A172 (cell line): ENCODE measurements around the gene DUS2. TPM values are rescaled to one million over a fixed set of nuclear protein-coding genes. Genes with fewer than 3 reads are reported as not detected.
"Not testable (repeated sequence)": the region's sequence is repeated elsewhere in the genome, so short reads cannot be mapped to it uniquely, and the experiment has no call there.

Experiments used
- DNase-seq: peaks from one replicate; pipeline ENCODE4 v3.0.0-alpha.2; 2015; ENCODE audit warnings: low spot score
- total RNA-seq: library from RNA; depleted of rRNA; stranded (reverse); fragments of >200 nt; shearing (Covaris generic); gene quantifications from 2 replicates; pipeline ENCODE4 v1.2.3, GENCODE V29; 2014

The DUS2 gene
- total RNA-seq, 1 experiment from 2014 or later = 12.9 TPM

DNA sequence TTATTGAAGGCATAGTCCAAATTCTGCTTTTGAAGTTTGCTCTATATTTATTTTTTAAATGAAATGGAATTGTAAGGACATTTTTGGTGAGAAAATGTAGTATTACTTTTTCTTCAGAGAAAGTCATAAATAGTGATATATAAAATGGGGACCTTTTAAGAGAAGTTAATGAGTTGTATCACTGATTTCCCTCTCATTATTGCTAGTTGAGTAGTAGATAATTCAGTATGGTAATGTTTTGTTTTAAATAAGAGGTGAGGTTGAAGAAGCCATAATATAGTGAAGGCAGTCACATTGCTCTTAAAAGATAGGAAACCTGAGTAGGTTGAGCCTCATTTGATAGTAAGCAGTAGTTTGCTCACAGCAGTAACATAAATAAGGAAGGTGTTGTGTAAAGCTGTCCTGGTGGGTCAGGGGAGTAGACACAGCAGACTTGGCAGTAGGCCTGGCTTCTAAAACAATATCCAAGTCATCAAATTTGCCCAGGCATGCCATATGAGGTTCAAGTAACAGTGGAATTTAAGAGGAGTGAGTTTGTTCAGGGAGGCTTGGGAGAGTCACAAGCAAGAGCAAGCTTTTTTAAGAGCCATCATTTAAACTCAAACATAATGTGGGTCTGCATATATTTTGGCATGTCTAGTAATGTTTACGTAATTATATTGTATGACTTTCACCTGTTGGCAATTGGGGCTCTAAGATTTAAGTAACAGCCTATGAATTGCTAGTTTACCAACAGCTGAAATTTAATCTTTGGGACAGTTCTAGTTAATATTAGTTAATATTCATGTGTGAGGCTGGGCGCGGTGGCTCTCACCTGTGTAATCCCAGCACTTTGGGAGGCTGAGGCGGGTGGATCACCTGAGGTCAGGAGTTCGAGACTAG, 68.5 kb downstream of the DUS2 start:
- DNase-seq = no peak

- not testable (repeated sequence) for DNase-seq
Observed at GRCh38 chr16:68092275-68092674, 69.2 kb downstream of the DUS2 start.

- peak; percentile 1 for DNase-seq
Observed at GRCh38 chr16:68093816-68094613, 70.9 kb downstream of the DUS2 start.

DNA sequence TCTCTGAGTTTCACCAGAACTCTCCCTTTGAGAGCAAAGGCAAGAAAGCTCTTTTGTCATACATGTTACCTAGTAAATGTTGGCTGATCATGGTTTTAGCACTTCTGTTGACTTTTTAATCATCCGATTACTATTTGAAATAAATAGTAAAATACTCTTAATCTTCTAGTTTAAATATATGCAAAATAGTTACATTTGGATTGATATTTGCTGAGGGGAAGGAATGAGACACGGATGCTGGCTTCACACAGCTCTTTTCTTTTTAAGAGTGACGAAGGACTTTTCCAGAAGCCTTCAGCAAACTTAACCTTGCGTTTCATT, 71.5 kb downstream of the DUS2 start:
- DNase-seq = no peak

- DNase-seq = no peak
Observed at GRCh38 chr16:68096491-68096890, 73.4 kb downstream of the DUS2 start.

- DNase-seq = no peak
Observed at GRCh38 chr16:68097088-68097487, 74.0 kb downstream of the DUS2 start.

- no peak for DNase-seq
Observed at GRCh38 chr16:68097895-68098294, 74.8 kb downstream of the DUS2 start.

- DNase-seq = no peak
Observed at GRCh38 chr16:68100488-68100887, 77.4 kb downstream of the DUS2 start.

- no peak for DNase-seq
Observed at GRCh38 chr16:68105611-68106010, 82.5 kb downstream of the DUS2 start.

DNA sequence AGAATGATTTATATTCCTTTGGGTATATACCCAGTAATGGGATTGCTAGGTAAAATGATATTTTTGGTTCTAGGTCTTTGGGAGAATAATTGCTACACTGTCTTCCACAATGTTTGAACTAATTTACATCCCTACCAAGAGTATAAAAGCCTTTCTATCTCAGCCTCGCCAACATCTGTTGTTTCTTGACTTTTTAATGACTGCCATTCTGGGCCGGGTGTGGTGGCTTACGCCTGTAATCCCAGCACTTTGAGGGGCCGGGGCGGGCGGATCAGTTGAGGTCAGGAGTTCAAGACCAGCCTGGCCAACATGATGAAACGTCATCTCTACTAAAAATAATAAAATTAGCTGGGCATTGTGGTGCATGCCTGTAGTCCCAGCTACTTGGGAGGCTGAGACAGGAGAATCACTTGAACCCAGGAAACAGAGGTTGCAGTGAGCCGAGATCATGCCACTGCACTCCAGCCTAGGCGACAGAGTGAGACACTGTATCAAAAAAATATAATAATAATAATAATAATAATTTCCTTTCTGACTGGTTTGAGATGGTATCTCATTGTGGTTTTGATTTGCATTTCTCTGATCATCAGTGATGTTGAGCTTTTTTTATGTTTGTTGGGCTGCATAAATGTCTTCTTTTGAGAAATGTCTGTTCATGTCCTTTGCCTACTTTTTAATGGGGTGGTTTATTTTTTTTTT, 84.3 kb downstream of the DUS2 start:
- not testable (repeated sequence) for DNase-seq

DNA sequence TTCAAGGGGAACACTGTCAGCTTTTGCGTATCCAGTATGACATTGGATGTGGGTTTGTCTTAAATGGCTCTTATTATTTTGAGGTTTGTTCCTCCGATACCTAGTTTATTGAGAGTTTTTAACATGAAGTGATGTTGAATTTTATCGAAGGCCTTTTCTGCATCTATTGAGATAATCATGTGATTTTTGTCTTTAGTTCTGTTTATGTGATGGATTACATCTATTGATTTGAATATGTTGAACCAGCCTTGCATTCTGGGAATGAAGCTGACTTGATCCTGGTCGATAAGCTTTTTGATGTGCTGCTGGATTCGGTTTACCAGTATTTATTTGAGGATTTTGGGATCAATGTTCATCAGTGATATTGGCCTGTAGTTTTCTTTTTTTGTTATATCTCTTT, 86.1 kb downstream of the DUS2 start:
- DNase-seq = not testable (repeated sequence)

DNA sequence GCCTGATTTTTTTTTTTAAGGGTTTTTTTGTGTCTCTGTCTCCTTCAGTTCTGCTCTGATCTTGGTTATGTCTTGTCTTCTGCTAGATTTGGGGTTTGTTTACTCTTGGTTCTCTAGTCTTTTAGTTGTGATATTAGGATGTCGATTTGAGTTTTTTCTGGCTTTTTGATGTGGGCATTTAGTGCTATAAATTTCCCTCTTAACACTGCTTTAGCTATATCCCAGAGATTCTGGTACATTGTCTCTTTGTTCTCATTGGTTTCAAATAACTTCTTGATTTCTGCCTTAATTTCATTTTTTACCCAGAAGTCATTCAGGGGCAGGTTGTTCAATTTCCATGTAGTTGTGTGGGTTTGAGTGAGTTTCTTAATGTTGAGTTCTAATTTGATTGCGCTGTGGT, 87.5 kb downstream of the DUS2 start:
- DNase-seq = not testable (repeated sequence)

DNA sequence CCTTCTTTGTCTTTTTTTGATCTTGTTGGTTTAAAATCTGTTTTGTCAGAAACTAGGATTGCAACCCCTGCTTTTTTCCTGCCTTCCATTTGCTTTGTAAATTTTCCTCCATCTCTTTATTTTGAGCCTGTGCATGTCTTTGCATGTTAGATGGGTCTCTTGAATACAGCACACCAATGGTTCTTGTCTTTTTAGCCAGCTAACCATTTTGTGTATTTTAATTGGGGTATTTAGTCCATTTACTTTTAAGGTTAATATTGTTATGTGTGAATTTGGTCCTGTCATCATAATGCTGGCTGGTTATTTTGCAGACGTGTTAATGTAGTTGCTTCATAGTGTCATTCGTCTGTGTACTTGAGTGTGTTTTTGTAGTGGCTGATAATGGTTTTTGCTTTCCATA, 88.3 kb downstream of the DUS2 start:
- DNase-seq = no peak

DNA sequence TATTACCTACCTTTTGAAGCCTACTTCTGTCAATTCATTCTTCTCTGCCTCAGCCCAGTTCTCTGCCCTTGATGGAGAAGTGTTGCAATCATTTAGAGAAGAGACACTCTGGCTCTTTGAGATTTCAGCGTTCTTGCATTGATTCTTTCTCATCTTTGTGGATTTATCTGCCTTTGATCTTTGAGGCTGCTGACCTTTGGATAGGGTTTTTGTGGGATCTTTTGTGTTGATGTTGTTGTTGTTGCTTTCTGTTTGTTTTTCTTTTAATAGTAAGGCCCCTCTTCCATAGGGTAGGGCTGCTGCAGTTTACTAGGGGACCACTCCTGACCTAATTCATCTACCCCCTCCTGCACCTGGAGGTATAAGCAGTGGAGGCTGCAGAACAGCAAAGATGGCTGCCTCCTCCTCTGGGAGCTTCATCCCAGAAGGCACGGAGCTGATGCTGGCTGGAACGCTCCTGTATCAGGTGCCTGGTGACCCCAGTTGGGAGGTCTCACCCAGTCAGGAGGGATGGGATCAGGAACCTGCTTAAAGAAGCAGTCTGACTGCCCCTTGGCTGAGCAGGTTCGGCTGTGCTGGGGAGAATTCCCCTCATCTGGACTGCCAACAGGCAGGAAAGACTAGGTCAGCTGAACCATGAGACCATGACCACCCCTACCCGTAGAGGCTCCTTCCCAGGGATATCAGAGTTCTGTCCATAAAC, 90.1 kb downstream of the DUS2 start:
- no peak for DNase-seq

DNA sequence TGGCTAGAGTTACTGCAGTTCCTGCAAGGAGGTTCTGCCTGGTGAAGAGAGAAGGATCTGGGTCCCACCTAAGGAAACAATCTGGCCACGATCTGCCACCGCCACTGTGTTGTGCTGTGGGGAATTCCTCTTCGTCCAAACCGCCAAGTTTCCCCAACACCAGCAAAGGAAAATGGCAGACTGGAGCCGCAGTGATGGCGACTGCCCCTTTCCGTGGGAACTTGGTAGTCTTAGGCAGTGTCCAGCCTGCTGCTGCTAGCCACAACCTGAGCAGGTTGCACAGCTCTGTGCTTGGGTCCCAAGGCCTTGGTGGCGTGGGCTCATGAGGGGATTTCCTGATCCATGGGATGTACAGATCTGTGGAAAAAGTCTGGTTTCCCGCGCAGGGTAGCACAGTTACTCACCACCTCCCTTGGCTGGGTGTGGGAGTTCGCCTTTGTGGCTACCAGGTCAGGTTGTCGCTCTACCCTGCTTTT, 90.7 kb downstream of the DUS2 start:
- DNase-seq = no peak

- DNase-seq = not testable (repeated sequence)
Observed at GRCh38 chr16:68114939-68115338, 91.9 kb downstream of the DUS2 start.

- DNase-seq = no peak
Observed at GRCh38 chr16:68115851-68116250, 92.8 kb downstream of the DUS2 start.

DNA sequence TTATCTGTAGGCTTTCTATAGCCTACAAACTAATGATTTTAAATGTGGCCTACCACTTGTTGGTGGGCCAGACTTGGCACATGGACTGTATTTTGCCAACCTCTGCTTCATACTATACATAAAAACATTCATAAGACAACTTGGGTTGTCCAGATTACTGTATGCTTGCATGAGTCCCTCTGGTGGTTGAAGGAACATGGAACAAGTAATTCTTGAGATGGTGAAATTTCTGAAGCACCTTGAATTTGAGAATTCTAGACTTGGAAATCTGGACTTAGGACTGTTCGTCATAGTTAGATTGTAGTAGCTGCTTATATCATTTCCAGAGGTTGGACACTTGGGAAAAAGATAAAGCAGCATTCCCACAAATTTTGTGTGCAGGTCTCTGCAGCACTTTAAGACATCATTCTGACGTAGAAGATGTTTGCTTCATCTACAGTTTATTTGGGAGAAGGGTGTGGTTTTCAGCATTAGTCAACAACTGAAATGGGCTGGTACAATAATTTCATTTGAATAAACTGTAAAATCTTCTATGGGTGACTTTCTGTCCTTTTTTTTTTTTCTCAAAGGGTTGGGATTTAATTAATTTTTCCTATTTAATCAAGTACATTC, 93.3 kb downstream of the DUS2 start:
- peak; percentile 2 for DNase-seq

DNA sequence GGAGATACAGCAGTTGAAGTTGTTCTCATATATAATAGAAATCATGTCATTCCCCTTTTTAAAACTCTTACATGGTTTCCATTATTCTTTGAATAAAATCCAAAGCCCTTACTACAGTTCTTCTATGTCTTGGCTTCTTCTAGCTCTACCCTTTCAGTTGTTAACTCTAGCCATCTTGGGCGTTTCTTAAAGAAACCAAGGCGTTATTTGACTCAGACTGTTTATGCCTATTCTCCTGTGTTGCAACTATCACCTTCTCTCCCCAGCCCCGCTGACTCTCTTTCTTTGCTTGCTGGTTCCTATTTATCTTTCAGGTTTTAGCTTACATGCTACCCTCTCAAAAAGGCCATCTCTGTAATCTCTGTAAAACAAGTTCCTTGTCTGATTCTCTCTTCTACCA, 94.8 kb downstream of the DUS2 start:
- no peak for DNase-seq

GRCh38 chr16:68118954-68119353, 95.9 kb downstream of the DUS2 start:
- DNase-seq = not testable (repeated sequence)

GRCh38 chr16:68120496-68120895, 97.4 kb downstream of the DUS2 start:
- DNase-seq = not testable (repeated sequence)
